ENCODE measurements around the gene DHX35. TPM values are rescaled to one million over a fixed set of nuclear protein-coding genes. Genes with fewer than 3 reads are reported as not detected.

The DHX35 gene
- 12.3 TPM for total RNA-seq

- DNase-seq, result peak; percentile 96
Observed at GRCh38 chr20:38962044-38962927, at the start of gene DHX35. TSS of gene DHX35 (plus strand) at chr20:38962344. CDS start at chr20:38962368, 24 bp downstream.

GRCh38 chr20:38915355-38915754 lies 46.8 kb upstream of the DHX35 start:
- no peak for DNase-seq

GRCh38 chr20:38917657-38918056 lies 44.5 kb upstream of the DHX35 start:
- DNase-seq, result no peak

GRCh38 chr20:38918172-38918571 lies 44.0 kb upstream of the DHX35 start:
- DNase-seq, result no peak

GRCh38 chr20:38919683-38920082 lies 42.5 kb upstream of the DHX35 start:
- no peak for DNase-seq

GRCh38 chr20:38920411-38920810 lies 41.7 kb upstream of the DHX35 start:
- no peak for DNase-seq

- no peak for DNase-seq
Observed at GRCh38 chr20:38920851-38921250, 41.3 kb upstream of the DHX35 start.

- no peak for DNase-seq
Observed at GRCh38 chr20:38924718-38925117, 37.4 kb upstream of the DHX35 start.

GRCh38 chr20:38926142-38926933 lies 35.8 kb upstream of the DHX35 start, which contains the start of gene FAM83D:
TSS of gene FAM83D (plus strand) at chr20:38926417. CDS start at chr20:38926443, 26 bp downstream.
- peak; percentile 92 for DNase-seq

- peak; percentile 34 for DNase-seq
Observed at GRCh38 chr20:38926934-38927616, 35.1 kb upstream of the DHX35 start.

- DNase-seq, result no peak
Observed at GRCh38 chr20:38927902-38928578, 34.1 kb upstream of the DHX35 start.

GRCh38 chr20:38930242-38930569 lies 31.9 kb upstream of the DHX35 start:
- no peak for DNase-seq

GRCh38 chr20:38931984-38932383 lies 30.2 kb upstream of the DHX35 start:
- no peak for DNase-seq

GRCh38 chr20:38932457-38933120 lies 29.6 kb upstream of the DHX35 start:
- DNase-seq, result peak; percentile 1

GRCh38 chr20:38934530-38934929 lies 27.6 kb upstream of the DHX35 start:
- no peak for DNase-seq

GRCh38 chr20:38935285-38935684 lies 26.9 kb upstream of the DHX35 start:
- DNase-seq, result no peak

- no peak for DNase-seq
Observed at GRCh38 chr20:38935967-38936407, 26.2 kb upstream of the DHX35 start.

- no peak for DNase-seq
Observed at GRCh38 chr20:38937000-38937399, 25.1 kb upstream of the DHX35 start.

GRCh38 chr20:38937978-38938473 lies 24.1 kb upstream of the DHX35 start:
- no peak for DNase-seq

- DNase-seq, result no peak
Observed at GRCh38 chr20:38939686-38940085, 22.5 kb upstream of the DHX35 start.

- no peak for DNase-seq
Observed at GRCh38 chr20:38940644-38941043, 21.5 kb upstream of the DHX35 start.
